Measurements from ENCODE around the gene GALNT18.

The GALNT18 gene

GRCh38 chr11:11624204-11624603 lies 2.4 kb upstream of the GALNT18 start:
- no peak for DNase-seq

GRCh38 chr11:11622772-11623171 lies 967 bp upstream of the GALNT18 start:
- peak; percentile 9 for DNase-seq

- DNase-seq: no peak
Measured at GRCh38 chr11:11622340-11622706, 518 bp upstream of the GALNT18 start.

- peak; percentile 32 for DNase-seq
Measured at GRCh38 chr11:11620921-11621572, 758 bp downstream of the GALNT18 start.

- peak; percentile 42 for DNase-seq
Measured at GRCh38 chr11:11620173-11620920, 1.5 kb downstream of the GALNT18 start.

- no peak for DNase-seq
Measured at GRCh38 chr11:11618973-11619435, 2.8 kb downstream of the GALNT18 start.

- no peak for DNase-seq
Measured at GRCh38 chr11:11615086-11615485, 6.7 kb downstream of the GALNT18 start.

GRCh38 chr11:11612439-11612838 lies 9.4 kb downstream of the GALNT18 start:
- DNase-seq: no peak

- no peak for DNase-seq
Measured at GRCh38 chr11:11611381-11611780, 10.4 kb downstream of the GALNT18 start.

GRCh38 chr11:11608783-11609232 lies 13.0 kb downstream of the GALNT18 start:
- peak; percentile 44 for DNase-seq

- DNase-seq: no peak
Measured at GRCh38 chr11:11607772-11608171, 14.0 kb downstream of the GALNT18 start.

- no peak for DNase-seq
Measured at GRCh38 chr11:11605821-11606450, 15.9 kb downstream of the GALNT18 start.

GRCh38 chr11:11605181-11605580 lies 16.6 kb downstream of the GALNT18 start:
- no peak for DNase-seq

- DNase-seq: no peak
Measured at GRCh38 chr11:11604370-11604990, 17.3 kb downstream of the GALNT18 start.

- no peak for DNase-seq
Measured at GRCh38 chr11:11602011-11602410, 19.8 kb downstream of the GALNT18 start.

GRCh38 chr11:11600288-11600687 lies 21.5 kb downstream of the GALNT18 start:
- DNase-seq: no peak

- DNase-seq: no peak
Measured at GRCh38 chr11:11598243-11598642, 23.6 kb downstream of the GALNT18 start.

GRCh38 chr11:11594162-11594561 lies 27.6 kb downstream of the GALNT18 start:
- no peak for DNase-seq

- DNase-seq: no peak
Measured at GRCh38 chr11:11592146-11592684, 29.6 kb downstream of the GALNT18 start.

GRCh38 chr11:11589437-11589836 lies 32.4 kb downstream of the GALNT18 start:
- DNase-seq: no peak

GRCh38 chr11:11588891-11589290 lies 32.9 kb downstream of the GALNT18 start:
- DNase-seq: no peak

GRCh38 chr11:11588243-11588642 lies 33.6 kb downstream of the GALNT18 start:
- no peak for DNase-seq

GRCh38 chr11:11587122-11587521 lies 34.7 kb downstream of the GALNT18 start:
- DNase-seq: no peak
